GM18909 (cell line): Measurements from ENCODE around the gene STX11.
"Not testable (repeated sequence)": the region's sequence is repeated elsewhere in the genome, so short reads cannot be mapped to it uniquely, and the experiment has no call there.

Source experiments
- ATAC-seq: cut with Tn5 transposase; IDR thresholded peaks from one replicate; pipeline ENCODE4 v1.9.1; 2021; ENCODE audit warnings: mild to moderate bottlenecking; ENCODE audit not compliant: unreplicated experiment, poor library complexity

Gene STX11

DNA sequence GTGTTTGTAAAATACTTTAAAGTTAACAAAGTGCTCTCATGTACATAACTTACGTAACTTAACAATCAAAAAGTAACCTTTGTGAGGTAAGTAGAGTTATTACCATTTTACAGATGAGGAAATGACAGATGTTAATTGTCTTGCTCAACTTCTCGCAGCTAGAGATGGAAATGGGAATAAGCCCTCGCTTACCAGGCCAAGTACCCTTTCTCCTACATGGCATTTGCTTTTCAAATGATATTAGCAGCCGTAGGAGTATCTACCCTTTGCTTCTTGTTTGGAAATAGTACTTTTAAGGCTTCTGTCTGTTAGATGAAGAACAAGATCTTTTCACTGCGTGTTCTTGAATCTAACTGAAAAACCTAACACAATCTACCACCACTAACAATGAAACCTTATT lies 15.5 kb downstream of the STX11 start:
- no peak for ATAC-seq

DNA sequence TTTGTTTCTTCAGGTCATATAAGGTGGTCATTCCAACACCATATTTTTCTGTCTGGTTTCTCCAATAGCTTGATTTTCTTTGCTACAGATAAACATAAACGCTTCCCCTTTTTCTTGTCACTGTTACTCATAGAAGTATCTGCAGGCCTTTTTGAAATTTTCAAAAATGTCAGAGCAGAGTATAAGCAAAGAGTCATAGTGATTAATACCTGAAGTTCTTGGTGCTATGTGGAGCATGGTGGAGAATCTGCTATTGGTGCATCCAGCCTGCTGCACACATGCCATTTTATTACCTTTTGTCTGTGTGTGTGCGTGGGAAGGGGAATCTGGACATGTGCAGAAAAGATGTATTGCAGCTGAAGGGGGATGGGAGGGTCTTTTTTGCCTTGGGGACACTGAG lies 19.7 kb downstream of the STX11 start:
- no peak for ATAC-seq

DNA sequence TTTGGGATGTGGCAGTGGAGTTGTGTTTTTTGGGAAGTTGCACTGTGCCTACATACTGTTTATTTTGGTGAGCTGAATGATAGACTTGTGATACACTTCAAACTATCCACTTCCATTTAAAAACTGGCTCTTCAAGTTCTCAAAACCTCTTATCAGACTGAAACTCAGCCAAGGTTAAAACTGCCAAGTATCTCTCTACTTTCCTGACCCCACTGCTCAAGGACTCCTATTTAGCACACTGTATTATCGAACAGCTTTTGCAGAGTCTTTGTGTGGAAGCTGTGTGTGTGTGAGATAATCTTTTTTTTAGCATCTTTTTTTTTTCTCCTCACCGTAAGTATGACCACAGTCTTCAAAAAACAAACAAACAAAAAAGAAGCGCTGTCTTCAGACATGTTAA lies 21.1 kb downstream of the STX11 start:
- no peak for ATAC-seq

DNA sequence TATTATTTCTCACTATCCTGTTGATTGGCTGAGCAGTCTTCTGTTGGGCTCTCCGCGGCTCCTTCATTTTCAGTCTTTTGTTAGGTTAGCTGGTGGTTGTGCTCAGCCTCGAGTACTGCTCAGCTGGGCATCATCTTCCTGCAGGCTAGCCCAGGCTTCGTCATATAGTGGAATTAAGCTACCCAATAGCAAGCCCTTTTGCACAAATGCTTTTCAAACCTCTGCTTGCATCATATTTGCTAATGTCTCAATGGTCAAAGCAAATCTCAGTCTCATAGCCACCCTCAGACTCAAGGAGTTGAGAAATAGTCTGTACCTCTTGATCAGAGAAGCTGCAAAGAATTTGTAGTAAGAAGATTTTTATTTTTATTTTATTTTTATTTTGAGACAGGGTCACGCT lies 23.7 kb downstream of the STX11 start:
- ATAC-seq, result no peak

DNA sequence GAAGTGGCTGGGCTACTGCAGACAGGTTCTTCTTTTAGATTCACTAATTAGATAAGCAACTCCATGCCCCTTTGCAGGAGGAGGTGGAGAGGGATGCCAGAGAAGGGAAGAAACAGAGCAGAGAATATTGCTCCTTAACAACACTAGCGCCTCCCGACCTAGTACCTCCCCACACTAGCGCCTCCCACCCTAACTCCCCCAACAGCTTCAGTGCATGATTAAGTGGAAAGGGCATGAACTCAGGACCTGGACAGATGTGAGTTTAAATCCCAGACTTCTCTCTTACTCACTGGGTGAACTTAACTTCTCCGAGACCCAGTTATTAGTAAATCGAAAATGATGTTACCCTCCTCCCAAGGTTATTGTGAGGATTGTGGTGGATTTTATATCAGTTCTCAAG lies 25.7 kb downstream of the STX11 start:
- no peak for ATAC-seq

DNA sequence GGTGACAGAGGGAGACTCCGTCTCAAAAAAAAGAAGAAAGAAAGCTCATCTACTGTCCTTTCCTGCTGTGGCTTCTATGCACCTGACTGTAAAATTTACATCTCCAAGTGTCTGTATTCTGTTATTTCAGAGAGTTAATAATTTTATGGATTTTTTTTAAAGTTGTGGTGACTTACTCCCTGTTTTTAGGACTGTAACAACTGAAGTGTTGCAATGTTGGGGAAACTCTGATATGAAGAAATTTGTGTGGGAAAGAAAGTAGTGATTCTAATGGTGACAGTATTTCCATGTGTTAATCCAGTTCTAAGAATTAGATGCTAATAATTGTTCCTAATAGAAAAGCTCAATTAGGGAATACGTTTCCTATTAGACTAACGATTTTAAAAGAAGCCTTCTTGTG lies 27.4 kb downstream of the STX11 start:
- ATAC-seq, result no peak

DNA sequence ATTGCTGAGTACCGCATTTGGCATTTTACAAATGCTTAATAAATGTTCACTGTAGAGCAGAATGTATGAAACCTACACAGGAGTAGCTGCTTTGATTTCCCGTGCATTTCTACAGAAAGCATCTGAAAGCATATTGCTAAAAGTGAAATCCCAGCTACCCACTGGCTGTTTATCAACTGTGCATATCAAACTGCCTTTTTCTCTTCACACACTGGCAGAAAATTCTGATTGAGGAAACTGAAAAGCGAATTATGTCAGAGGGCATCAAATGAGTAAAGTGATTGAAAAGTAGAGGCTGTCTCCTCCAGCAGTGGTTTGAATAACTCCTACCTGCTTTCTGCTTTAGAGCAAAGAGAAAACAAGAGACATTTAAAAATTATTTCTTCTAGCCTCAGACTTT lies 28.0 kb downstream of the STX11 start:
- no peak for ATAC-seq

DNA sequence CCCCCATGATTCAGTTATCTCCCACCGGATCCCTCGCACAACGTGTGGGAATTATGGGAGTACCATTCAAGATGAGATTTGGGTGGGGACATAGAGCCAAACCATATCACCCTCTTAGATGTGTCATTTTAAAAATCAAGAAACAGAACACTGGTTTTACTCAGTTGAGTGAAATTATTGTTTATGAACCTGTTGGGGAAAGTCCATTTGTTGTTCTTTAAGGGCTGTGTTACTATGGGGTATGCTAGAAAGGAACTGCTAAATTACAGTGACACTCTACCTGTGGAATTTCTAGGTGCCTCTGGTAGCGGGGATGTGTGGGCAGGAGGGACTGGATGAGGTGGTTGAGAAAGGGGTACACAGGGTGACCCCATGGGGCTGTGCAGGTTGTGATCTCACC lies 28.9 kb downstream of the STX11 start:
- ATAC-seq, result no peak

DNA sequence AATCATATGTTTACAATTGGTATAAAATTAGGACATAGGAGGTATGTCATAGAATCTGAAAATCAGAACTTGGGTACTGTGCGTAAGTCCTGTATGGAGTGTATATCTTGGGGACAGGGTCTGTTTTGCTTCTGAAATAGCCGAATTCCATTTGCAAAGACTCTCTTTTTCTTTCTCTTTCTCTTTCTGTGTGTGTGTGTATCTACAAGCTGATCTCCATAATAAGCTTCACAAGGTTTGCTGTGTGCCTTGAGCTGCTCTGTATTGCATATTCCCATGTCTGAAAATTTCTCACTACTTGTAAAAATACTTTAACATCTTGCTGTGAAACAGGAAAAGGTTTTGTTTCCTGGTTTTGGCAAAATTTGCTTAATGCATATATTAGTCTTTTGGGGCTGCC lies 29.5 kb downstream of the STX11 start:
- ATAC-seq, result no peak

DNA sequence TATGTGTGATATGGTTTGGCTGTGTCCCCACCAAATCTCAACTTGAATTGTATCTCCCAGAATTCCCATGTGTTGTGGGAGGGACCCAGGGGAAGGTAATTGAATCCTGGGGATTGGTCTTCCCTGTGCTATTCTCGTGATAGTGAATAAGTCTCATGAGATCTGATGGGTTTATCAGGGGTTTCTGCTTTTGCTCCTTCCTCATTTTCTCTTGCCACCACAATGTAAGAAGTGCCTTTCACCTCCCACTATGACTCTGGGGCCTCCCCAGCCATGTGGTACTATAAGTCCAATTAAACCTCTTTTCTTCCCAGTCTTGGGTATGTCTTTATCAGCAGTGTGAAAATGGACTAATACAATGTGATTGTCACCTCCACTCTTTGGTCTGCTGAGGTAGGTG lies 30.0 kb downstream of the STX11 start:
- ATAC-seq, result not testable (repeated sequence)

DNA sequence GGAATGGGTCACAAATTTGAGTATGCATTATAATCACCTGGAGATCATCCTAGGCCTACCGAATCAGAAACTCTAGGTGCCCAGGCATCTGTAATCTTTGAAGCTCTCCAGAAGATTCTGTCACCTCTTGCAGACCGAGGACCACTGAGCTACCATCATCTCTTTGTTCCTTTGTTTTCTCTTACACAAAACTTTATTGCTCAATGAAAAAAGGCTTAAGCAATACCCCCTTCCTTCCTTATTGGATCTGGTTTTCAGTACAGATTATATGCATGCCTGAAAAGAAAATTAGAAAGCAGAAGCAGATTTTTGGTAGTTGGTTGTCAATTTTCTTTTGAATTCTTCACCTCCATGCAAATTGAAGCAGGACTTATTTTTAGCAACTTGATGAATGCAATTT lies 31.3 kb downstream of the STX11 start:
- no peak for ATAC-seq

DNA sequence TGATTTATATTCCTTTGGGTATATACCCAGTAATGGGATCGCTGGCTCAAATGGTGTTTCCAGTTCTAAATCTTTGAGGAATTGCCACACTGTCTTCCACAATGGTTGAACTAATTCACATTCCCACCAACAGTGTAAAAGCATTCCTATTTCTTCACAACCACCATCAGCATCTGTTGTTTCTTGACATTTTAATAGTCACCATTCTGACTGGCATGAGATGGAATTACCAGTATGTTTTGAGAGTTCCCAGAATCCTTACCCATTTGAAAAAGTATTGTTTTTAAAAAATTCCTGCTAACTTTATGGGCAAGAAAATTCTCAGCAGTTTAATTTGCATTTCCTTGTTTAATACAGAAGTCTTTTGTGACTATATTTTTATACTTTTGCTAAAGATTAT lies 33.9 kb downstream of the STX11 start:
- ATAC-seq, result not testable (repeated sequence)

DNA sequence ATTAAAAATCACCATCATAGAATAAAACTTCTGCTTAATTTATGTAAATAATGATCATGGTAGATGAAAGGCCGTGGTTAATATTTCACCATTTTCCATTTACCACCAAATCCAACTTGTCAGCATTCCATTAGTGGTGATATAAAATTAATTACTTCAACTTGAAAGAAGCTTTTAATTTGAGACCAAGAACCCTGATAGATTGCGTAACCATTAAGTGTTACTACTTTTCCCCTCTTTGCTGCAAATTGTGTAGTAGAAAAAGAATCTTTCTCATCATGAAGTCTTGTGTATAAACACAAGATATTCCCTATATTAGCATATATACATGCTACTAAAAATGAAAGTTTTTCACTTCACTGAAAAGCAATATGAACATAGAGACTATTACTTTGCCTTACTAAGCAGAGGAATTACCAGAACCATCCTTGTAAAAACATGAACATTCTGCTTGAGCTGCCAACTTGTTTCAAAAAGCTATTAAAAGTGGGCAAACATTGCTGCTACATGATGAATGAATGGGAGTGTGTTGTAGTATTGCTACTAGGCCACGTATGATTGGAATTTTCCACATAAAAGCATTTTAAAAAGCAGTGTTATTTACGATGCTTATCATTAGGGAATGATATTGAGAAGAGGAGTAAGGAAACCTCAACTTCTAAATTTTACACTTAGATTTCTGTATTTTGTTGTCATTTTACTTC lies 35.0 kb downstream of the STX11 start:
- no peak for ATAC-seq

DNA sequence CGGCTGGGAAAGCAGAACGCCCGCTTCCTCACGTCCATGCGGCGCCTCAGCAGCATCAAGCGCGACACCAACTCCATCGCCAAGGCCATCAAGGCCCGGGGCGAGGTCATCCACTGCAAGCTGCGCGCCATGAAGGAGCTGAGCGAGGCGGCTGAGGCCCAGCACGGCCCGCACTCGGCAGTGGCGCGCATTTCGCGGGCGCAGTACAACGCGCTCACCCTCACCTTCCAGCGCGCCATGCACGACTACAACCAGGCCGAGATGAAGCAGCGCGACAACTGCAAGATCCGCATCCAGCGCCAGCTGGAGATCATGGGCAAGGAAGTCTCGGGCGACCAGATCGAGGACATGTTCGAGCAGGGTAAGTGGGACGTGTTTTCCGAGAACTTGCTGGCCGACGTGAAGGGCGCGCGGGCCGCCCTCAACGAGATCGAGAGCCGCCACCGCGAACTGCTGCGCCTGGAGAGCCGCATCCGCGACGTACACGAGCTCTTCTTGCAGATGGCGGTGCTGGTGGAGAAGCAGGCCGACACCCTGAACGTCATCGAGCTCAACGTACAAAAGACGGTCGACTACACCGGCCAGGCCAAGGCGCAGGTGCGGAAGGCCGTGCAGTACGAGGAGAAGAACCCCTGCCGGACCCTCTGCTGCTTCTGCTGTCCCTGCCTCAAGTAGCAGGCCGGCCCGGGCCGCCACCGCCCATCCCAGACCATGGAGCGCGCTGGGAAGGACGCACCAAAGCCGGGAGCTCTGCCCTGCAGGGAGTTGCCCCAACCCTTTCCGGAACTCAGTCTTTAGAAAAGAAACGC lies 36.7 kb downstream of the STX11 start:
- no peak for ATAC-seq

DNA sequence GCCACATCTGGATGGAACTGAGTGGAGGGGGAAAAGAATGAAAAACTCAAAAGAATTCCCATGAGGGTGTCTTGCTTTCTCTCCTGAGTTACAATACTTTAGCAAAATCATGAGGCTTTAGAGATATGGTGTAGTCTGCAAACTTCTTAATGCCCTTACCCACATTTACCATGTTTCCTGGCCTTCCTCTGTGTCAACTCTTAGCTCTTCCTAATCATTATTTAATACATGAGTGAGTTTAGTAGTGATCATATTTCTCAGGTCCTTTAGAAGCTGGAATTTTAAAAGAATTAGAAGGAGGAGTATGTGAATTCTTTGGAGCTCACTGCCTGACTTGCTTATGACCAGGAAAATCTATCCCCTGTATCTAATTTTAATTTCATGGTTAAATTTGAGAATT lies 39.0 kb downstream of the STX11 start:
- no peak for ATAC-seq

DNA sequence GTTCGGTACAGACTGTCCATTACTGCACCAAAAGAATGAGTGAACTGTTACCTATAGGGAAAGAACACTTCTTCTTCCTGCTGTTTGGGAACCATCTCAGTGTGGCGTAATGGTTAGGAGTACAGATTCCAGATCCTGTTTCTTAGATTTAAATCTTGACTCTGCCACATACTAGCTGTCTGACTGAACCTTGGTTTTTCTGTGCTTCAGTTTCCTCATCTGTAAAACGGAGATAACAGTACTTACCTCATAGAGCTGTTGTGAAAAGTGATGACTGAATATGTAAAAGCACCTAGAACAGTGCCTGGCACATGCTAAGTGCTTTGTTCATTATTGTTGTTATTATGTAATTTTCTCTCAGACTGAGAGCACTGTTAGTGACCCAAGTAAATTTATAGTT lies 39.8 kb downstream of the STX11 start:
- ATAC-seq, result no peak

DNA sequence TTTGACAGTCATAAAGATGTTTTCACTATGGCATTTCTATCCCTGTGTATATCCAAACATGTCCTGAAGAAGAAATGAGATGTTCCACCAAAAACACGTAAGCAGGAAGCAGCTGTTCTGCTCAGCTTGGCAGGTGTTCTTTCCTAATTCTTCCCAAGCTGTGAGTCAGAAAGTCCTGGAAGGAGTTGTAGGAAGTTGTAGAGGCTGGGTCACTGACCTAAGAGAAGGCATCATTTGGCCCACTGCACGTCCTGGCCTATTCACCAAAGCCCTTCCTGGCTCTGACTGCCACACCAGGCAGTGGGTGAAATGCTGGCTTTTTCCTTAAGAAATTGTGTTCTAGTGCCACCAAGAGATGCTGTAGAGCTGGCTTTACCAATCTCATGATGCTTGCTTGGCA lies 40.3 kb downstream of the STX11 start:
- ATAC-seq, result no peak

DNA sequence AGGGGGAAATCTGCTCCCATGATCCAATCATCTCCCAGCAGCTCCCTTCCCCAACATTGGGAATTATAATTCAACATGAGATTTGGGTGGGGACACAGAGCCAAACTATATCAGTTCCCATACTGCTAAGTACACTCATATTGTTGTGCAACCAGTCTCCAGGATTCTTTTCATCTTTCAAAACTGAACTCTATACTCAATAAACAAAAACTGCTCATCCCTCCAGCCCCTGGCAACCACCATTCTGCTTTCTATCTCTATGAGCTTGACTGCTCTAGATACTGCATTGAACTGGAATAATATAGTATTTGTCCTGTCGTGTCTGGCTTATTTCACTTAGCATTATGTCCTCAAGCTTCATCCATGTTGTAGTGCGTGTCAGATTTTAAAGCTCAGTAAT lies 42.9 kb downstream of the STX11 start:
- no peak for ATAC-seq

DNA sequence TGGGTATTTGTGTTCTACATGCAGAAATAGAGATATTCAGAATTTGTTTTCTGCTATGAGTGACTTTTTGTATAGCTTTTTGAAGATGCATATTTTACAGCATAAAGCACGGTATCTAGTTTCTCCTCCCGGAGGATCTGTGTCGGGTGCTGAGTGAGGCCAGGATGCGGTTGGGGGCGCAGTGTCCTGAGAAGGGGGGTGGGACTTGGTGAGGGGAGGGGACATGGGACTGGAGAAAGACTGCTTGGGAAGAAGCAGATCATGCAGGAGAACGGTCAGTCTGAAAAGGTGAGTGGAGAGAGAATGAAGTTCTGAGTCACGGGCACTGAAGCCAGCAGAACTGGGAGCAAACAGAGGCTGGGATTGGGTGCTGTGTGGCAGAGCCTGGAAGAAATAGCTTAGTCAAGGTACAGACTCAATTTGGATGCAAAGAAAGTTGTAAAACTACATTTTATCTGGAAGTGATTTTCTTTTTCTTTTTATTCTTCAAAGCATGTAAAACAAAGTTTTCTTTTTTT lies 44.0 kb downstream of the STX11 start:
- ATAC-seq, result no peak

DNA sequence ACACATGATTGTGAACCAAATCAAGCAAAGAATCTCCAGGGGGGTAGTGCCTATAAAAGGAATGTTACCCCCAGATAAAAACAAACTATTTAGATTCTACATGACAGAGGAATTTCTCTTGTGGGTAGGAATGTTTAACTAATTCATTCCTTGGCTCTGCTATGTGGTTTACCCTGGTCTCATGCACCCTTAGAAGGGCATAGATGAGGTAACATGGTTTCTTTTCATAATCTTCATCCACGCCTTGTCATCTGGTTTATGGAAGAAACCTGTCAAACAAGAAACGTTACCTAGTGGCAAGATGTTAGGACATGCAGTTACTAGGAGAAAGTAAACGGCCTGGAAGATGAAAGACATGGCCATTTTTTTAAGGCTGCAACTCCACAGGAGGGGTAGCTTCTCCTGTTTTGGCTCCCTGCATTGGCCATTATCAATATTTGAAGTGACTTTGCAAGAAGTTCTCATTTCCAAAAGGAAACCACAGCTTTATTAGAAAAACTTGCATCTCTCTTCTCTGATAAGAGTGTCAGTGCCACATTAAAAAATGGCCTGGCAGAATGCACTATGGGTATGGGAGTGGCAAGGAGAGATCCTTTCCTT lies 45.5 kb downstream of the STX11 start:
- no peak for ATAC-seq

DNA sequence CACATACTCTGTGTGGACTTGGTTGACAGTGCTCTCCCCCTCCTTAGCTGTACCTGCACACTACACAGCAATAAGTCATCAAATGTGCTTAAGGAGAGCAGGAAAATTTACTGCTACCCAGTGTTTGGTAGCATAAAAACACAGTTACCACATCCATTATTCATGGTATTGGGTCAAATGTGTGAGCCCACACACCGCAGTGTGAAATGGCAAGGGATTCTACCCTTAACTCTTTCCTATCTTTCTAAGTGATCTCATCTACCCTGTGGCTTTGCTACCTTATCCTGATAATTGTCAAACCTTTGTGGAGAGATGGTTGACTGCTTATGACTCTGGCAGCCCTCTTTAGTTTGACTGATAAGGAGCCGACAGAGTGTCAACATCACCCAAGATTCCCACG lies 47.6 kb downstream of the STX11 start:
- ATAC-seq, result no peak
